Measurements from ENCODE around the gene RAB27B. TPM values are rescaled to one million over a fixed set of nuclear protein-coding genes. Genes with fewer than 3 reads are reported as not detected.

The RAB27B gene
- total and polyA plus RNA-seq, 10 donors, result 0.26 to 6.6 (median 3.4) TPM

DNA sequence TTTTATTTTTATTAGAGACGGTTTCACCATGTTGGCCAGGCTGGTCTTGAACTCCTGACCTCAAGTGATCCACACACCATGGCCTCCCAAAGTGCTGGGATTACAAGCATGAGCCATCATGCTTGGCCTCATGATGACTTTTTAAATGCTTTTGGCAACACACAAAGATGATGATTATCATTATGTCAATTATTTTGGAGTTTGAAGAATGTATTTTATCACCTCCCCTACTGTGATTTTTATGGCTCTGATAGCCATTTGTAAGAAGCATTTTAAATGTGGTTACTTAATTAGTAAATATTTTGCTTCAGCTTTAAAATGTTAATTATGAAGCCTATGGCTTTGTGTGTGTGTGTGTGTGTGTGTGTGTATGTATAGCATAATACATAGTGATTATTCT is 45.1 kb upstream of the RAB27B start:
- no peak for TF ChIP-seq POLR2A (IDR thresholded peaks at IDR 0.05)
- TF ChIP-seq, protein P1, sequence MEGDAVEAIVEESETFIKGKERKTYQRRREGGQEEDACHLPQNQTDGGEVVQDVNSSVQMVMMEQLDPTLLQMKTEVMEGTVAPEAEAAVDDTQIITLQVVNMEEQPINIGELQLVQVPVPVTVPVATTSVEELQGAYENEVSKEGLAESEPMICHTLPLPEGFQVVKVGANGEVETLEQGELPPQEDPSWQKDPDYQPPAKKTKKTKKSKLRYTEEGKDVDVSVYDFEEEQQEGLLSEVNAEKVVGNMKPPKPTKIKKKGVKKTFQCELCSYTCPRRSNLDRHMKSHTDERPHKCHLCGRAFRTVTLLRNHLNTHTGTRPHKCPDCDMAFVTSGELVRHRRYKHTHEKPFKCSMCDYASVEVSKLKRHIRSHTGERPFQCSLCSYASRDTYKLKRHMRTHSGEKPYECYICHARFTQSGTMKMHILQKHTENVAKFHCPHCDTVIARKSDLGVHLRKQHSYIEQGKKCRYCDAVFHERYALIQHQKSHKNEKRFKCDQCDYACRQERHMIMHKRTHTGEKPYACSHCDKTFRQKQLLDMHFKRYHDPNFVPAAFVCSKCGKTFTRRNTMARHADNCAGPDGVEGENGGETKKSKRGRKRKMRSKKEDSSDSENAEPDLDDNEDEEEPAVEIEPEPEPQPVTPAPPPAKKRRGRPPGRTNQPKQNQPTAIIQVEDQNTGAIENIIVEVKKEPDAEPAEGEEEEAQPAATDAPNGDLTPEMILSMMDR (IDR thresholded peaks at IDR 0.05 in 8 of 11, conservative IDR thresholded peaks at IDR 0.05 in 3 of 11), result no peak
- no peak for TF ChIP-seq POLR2AphosphoS5 (IDR thresholded peaks at IDR 0.05)
- H3K4me3 ChIP-seq, result no peak overlapping the region
- intact Hi-C loops (cut with DNase I; ENCODE audit: low total_unique reads), result no loop called here
- no peaks in the 10 kb centered on the region for H3K36me3 ChIP-seq
- no peaks in the 10 kb centered on the region for H3K9me3 ChIP-seq
- no peak for DNase-seq
- no peaks in the 10 kb centered on the region for H3K27me3 ChIP-seq (replicated peaks in 1 of 7)
- H3K4me1 ChIP-seq, result no peaks in the 10 kb centered on the region
- 67 to 92% (median 84%) methylated on average over 1 of the region's 1 CpG for WGBS, 5 donors
- H3K27ac ChIP-seq, result no peak overlapping the region

DNA sequence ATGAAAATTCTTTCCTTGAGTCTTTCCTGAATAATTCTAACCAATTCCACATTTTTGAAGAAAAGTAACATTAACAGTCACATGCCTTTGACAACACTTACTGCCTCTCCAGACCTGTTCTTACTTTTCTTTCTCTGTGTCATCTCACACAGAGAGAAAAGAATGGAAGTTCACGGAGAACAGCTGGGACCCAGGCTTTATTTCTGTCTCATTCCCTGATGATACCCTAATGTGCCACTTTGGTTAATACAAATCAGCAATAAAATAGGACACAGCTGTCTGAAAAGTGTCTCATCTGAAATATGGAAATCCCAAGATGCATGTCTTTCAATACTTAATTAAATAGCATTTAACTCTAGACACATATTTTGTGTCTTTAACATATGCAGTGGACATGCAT is 42.1 kb upstream of the RAB27B start:
- Histone ChIP-seq H3K36me3 (no peaks in the 10 kb centered on the region), H3K9me3 (no peaks in the 10 kb centered on the region), H3K4me1 (no peaks in the 10 kb centered on the region), H3K27ac (no peak overlapping the region), H3K4me3 (no peak overlapping the region), H3K27me3 (replicated peaks in 1 of 7) (no peaks in the 10 kb centered on the region)
- DNase-seq, result no peak
- 88 to 96% (median 94%) methylated on average over 1 of the region's 1 CpG for WGBS, 5 donors
- no peak for TF ChIP-seq POLR2A (IDR thresholded peaks at IDR 0.05)
- no peak for TF ChIP-seq POLR2AphosphoS5 (IDR thresholded peaks at IDR 0.05)
- TF ChIP-seq, protein P1 (IDR thresholded peaks at IDR 0.05 in 8 of 11, conservative IDR thresholded peaks at IDR 0.05 in 3 of 11), result no peak
- intact Hi-C loops (cut with DNase I; ENCODE audit: low total_unique reads), result no loop called here

DNA sequence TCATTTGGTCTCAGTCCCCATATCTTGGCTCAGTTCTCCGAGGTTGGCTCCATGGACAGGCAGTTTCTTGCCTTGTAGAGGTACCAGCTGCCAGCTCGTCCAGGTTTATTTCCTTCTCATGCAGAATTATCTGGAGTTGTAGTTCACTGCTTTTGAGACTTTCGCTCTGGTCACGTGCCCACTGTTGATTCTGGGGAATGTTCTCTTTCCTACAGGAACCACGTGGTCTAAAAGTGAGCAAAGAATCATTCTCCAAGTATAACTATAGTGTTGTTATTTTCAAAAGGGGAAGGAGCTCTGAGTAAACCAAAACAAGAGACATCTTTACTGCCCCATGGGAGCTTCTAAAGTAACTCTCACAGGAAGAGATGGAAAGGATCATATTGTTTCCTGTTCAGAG is 41.2 kb upstream of the RAB27B start:
- intact Hi-C loops (cut with DNase I; ENCODE audit: low total_unique reads), result no loop called here
- Histone ChIP-seq H3K36me3 (no peaks in the 10 kb centered on the region), H3K9me3 (no peaks in the 10 kb centered on the region), H3K4me3 (no peak overlapping the region), H3K27ac (no peak overlapping the region), H3K4me1 (no peaks in the 10 kb centered on the region), H3K27me3 (replicated peaks in 1 of 7) (no peaks in the 10 kb centered on the region)
- no peak for DNase-seq
- TF ChIP-seq POLR2A (IDR thresholded peaks at IDR 0.05) (no peak), POLR2AphosphoS5 (IDR thresholded peaks at IDR 0.05) (no peak)
- TF ChIP-seq, protein P1 (IDR thresholded peaks at IDR 0.05 in 8 of 11, conservative IDR thresholded peaks at IDR 0.05 in 3 of 11), result no peak
- WGBS, 5 donors, result 41 to 50% (median 45%) methylated on average over 5 of the region's 5 CpGs

DNA sequence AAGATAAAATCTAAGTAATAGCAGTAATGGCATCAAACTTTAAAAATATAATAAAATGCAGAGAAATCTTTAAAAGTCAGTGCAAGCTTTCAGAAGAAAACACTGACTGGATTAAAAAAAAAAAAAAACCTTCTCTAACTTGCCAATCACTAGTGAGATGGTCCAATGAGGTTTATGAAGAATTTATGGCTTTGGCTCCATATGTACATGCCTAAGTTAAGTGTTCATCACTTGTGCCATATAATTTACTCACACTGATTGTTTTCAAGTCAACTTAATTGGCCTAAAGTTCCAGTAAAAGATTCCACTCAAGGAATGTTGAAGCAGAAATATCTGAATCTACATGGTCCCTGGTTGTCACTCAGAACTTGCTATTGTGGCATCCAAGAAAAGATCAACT is 40.7 kb upstream of the RAB27B start:
- no peak for DNase-seq
- intact Hi-C loops (cut with DNase I; ENCODE audit: low total_unique reads), result no loop called here
- TF ChIP-seq, protein P1 (IDR thresholded peaks at IDR 0.05 in 8 of 11, conservative IDR thresholded peaks at IDR 0.05 in 3 of 11), result no peak
- TF ChIP-seq POLR2A (IDR thresholded peaks at IDR 0.05) (no peak), POLR2AphosphoS5 (IDR thresholded peaks at IDR 0.05) (no peak)
- Histone ChIP-seq H3K4me3 (no peak overlapping the region), H3K36me3 (no peaks in the 10 kb centered on the region), H3K9me3 (no peaks in the 10 kb centered on the region), H3K27ac (no peak overlapping the region), H3K27me3 (replicated peaks in 1 of 7) (no peaks in the 10 kb centered on the region), H3K4me1 (no peaks in the 10 kb centered on the region)
